K562 (cell line): ENCODE data around the gene GGNBP2. TPM values are rescaled to one million over a fixed set of nuclear protein-coding genes. Genes with fewer than 3 reads are reported as not detected.

Experiments used
- ATAC-seq: fragments of 200-7000 bp; cut with Tn5 transposase; 3 replicates; pipeline ENCODE4 v1.9.1; 2020; ENCODE audit warnings: moderate library complexity
- BruUV-seq: library from RNA; stranded (reverse); fragments of 400-500 nt; replicated peaks from 2 replicates; lab custom pipeline; 2021; lab: Mats Ljungman, UMichigan
- CTCF ChIA-PET: fragments of 300-600 bp; formaldehyde crosslinking; extraction: SDS; loops from one replicate; lab custom pipeline; 2021; ENCODE audit warnings: low intra/inter-chr PET ratio; lab: Yijun Ruan, JAX
- POLR2A ChIA-PET: fragments of 300-600, 350-650 bp; sonication (Branson Sonifier 250); formaldehyde crosslinking; extraction: SDS; loops from one replicate; lab custom pipeline; 2021; ENCODE audit warnings: antibody characterized with exemption, inconsistent platforms; lab: Yijun Ruan, JAX
- DNase-seq, 4 experiments: peaks; one replicate each; pipeline versions ENCODE4 v3.0.0 to v3.0.0-alpha.2; 2011 to 2018; ENCODE audit warnings: low spot score in 3 of 4, mixed read lengths in 3 of 4; ENCODE audit errors: extremely low read depth in 1 of 4
- FAIRE-seq: peaks from 2 replicates; lab custom pipeline; 2011; peaks lifted over from hg19 to GRCh38; lab: Jason Lieb, UNC
- H2AFZ ChIP-seq: 2 replicates; pipeline ENCODE4 v1.6.0; 2011; ENCODE audit warnings: low read depth, low read length, control low read depth, inconsistent platforms
- H3K27ac ChIP-seq: fragments of 200-600 bp; 3 replicates; pipeline ENCODE4 v1.8.0; 2011; ENCODE audit warnings: low read depth, mild to moderate bottlenecking, control low read depth, inconsistent platforms, low read length, moderate library complexity, mixed read lengths; ENCODE audit errors: extremely low read depth
- H3K27me3 ChIP-seq, 2 experiments: fragments of 300-600 bp in 1 of 2; 2 replicates in 1 of 2; 3 replicates in 1 of 2; pipeline versions ENCODE4 v1.6.0 to v1.8.0; 2011; ENCODE audit warnings: inconsistent platforms in 2 of 2, low read length in 2 of 2, mild to moderate bottlenecking in 1 of 2, mixed read lengths in 1 of 2, moderate library complexity in 1 of 2; ENCODE audit not compliant: control insufficient read depth in 2 of 2, insufficient read depth in 2 of 2
- H3K36me3 ChIP-seq: fragments of 300-600 bp; 3 replicates; pipeline ENCODE4 v1.8.0; 2011; ENCODE audit warnings: mild to moderate bottlenecking, low read length, inconsistent platforms; ENCODE audit not compliant: control insufficient read depth, insufficient read depth
- H3K4me1 ChIP-seq, 2 experiments: fragments of 200-600 bp in 1 of 2; replicated peaks in 1 of 2; 2 replicates in 1 of 2; 3 replicates in 1 of 2; pipeline versions ENCODE4 v1.5.1 to v1.8.0; 2011; ENCODE audit warnings: inconsistent platforms in 2 of 2, low read length in 2 of 2, mild to moderate bottlenecking in 1 of 2, mixed read lengths in 1 of 2, moderate library complexity in 1 of 2; ENCODE audit not compliant: control insufficient read depth in 2 of 2, insufficient read depth in 2 of 2
- H3K4me2 ChIP-seq: 2 replicates; pipeline ENCODE4 v1.6.1; 2011; ENCODE audit warnings: low read length, control low read depth, inconsistent platforms, mixed read lengths; ENCODE audit not compliant: insufficient read depth
- H3K4me3 ChIP-seq: fragments of 200-600 bp; sonication (generic), shearing (Covaris generic); 2 replicates; pipeline ENCODE4 v1.5.1; 2016; ENCODE audit warnings: control low read depth, inconsistent platforms
- H3K79me2 ChIP-seq: fragments of 200-600 bp; 3 replicates; pipeline ENCODE4 v1.8.0; 2011; ENCODE audit warnings: low read length, inconsistent platforms; ENCODE audit not compliant: control insufficient read depth, insufficient read depth
- H3K9ac ChIP-seq, 2 experiments: 2 replicates each; pipeline versions ENCODE4 v1.6.0 to v1.6.1; 2011; ENCODE audit warnings: low read depth in 2 of 2, low read length in 2 of 2, control low read depth in 1 of 2, inconsistent platforms in 1 of 2, mild to moderate bottlenecking in 1 of 2, mixed read lengths in 1 of 2; ENCODE audit not compliant: insufficient read depth in 1 of 2
- H3K9me1 ChIP-seq: one replicate; pipeline ENCODE4 v1.6.0; 2011; ENCODE audit warnings: inconsistent platforms, mild to moderate bottlenecking, low read length, moderate library complexity; ENCODE audit not compliant: control insufficient read depth, insufficient read depth
- H3K9me3 ChIP-seq: replicated peaks from 2 replicates; pipeline ENCODE4 v1.5.1; 2011; ENCODE audit warnings: low read depth, low read length, inconsistent platforms; ENCODE audit not compliant: control insufficient read depth, insufficient read depth
- H4K20me1 ChIP-seq: replicated peaks from 2 replicates; pipeline ENCODE4 v1.6.1; 2011; ENCODE audit warnings: low read length, inconsistent platforms, mixed read lengths; ENCODE audit not compliant: control insufficient read depth, insufficient read depth
- FOS ChIP-seq: IDR thresholded peaks from 3 replicates; pipeline ENCODE4 v1.6.1; 2011; ENCODE audit not compliant: insufficient read length; ENCODE audit errors: extremely low read depth
- GATAD2B ChIP-seq: fragments of 450-650 bp; IDR thresholded peaks from 2 replicates; pipeline ENCODE4 v1.6.1; 2017; ENCODE audit warnings: mild to moderate bottlenecking, borderline replicate concordance
- HBP1 ChIP-seq: fragments of 450-650 bp; formaldehyde crosslinking; IDR thresholded peaks from 2 replicates; pipeline ENCODE4 v1.4.0; 2022; ENCODE audit warnings: missing genetic modification characterization
- HIVEP1 ChIP-seq: fragments of 250-450 bp; sonication (Bioruptor Pico); IDR thresholded peaks from 2 replicates; pipeline ENCODE4 v1.4.0; 2020; ENCODE audit warnings: mild to moderate bottlenecking
- MXI1 ChIP-seq: IDR thresholded peaks from 2 replicates; pipeline ENCODE4 v1.6.1; 2011; ENCODE audit warnings: low read depth, mild to moderate bottlenecking, improper control_type of control experiment, low read length
- NR2C2 ChIP-seq, 2 experiments: fragments of 200-800 bp in 1 of 2; sonication (Bioruptor generic) in 1 of 2; sonication (generic) in 1 of 2; formaldehyde crosslinking in 1 of 2; IDR thresholded peaks; 2 replicates each; pipeline versions ENCODE4 v1.6.1 to v1.8.0; 2016 to 2022; ENCODE audit warnings: mild to moderate bottlenecking in 1 of 2, missing compliant biosample characterization in 1 of 2, missing genetic modification characterization in 1 of 2, missing genetic modification reagents in 1 of 2
- NR4A1 ChIP-seq, 2 experiments: fragments of 250-450 bp in 1 of 2; fragments of 450-650 bp in 1 of 2; sonication (Bioruptor Pico) in 1 of 2; IDR thresholded peaks; 2 replicates each; pipeline versions ENCODE4 v1.4.0 to v1.6.1; 2016 to 2020; ENCODE audit warnings: mild to moderate bottlenecking in 2 of 2, missing compliant biosample characterization in 1 of 2, missing genetic modification characterization in 1 of 2, moderate library complexity in 1 of 2
- PHB ChIP-seq: fragments of 250-450 bp; sonication (Bioruptor Pico); IDR thresholded peaks from 2 replicates; pipeline ENCODE4 v1.5.0; 2021
- POLR2AphosphoS5 ChIP-seq: IDR thresholded peaks from 2 replicates; pipeline ENCODE4 v1.6.1; 2011; ENCODE audit warnings: mild to moderate bottlenecking, low read depth, low read length, moderate library complexity; ENCODE audit not compliant: control insufficient read depth, insufficient read depth
- SAFB2 ChIP-seq: fragments of 200-400 bp; formaldehyde crosslinking; IDR thresholded peaks from 2 replicates; pipeline ENCODE4 v1.6.1; 2018; ENCODE audit warnings: borderline replicate concordance, low read length, low read depth, moderate library complexity; ENCODE audit not compliant: severe bottlenecking
- SAP30 ChIP-seq: fragments of 200-600 bp; sonication (generic); IDR thresholded peaks from 2 replicates; pipeline ENCODE4 v1.6.1; 2012; ENCODE audit warnings: borderline replicate concordance, low read depth, mild to moderate bottlenecking, moderate library complexity, low read length, control low read depth, inconsistent platforms; ENCODE audit not compliant: insufficient read depth, poor library complexity, severe bottlenecking
- UBTF ChIP-seq, 2 experiments: IDR thresholded peaks; 2 replicates each; pipeline ENCODE4 v1.6.1; 2012; ENCODE audit warnings: improper control_type of control experiment in 2 of 2, low read depth in 2 of 2, low read length in 2 of 2, borderline replicate concordance in 1 of 2
- ZSCAN29 ChIP-seq: fragments of 450-650 bp; IDR thresholded peaks from 2 replicates; pipeline ENCODE4 v1.6.1; 2017
- WGBS: fragments of 100-300 bp; shearing (Covaris generic); methylation state at CpG from one replicate; pipeline ENCODE4 v1.1.6; 2016; ENCODE audit warnings: low coverage, mixed read lengths; ENCODE audit not compliant: insufficient coverage; ENCODE audit errors: missing lambda C conversion rate; 5-methylcytosine and 5-hydroxymethylcytosine counted together
- in situ Hi-C: fragments of 300-500 bp; cut with MboI; formaldehyde crosslinking; loops from 4 replicates; pipeline ENCODE4 v1.15.0; 2018; ENCODE audit warnings: inconsistent platforms, mixed read lengths
- intact Hi-C: fragments of 100-400 bp; cut with micrococcal nuclease; formaldehyde crosslinking; loops from 2 replicates; pipeline ENCODE4 v1.14.2; 2022
- polyA plus RNA-seq, 8 experiments: library from polyadenylated mRNA; depleted of rRNA in 4 of 8; stranded (reverse) in 5 of 8; unstranded in 3 of 8; fragments of >200 nt; fragmentation: Nextera tagmentation in 2 of 8; fragmentation: Illumina TruSeq in 1 of 8; extraction: Ambion mirVana in 2 of 8; extraction: Trizol in 1 of 8; gene quantifications; 2 replicates each; pipeline versions ENCODE4 v1.2.1 to v1.2.3, GENCODE V29; 2011 to 2014; ENCODE audit warnings: inconsistent platforms in 1 of 8, missing spikeins in 1 of 8
- total RNA-seq, 7 experiments: library from RNA; depleted of rRNA in 6 of 7; stranded (reverse); fragments of >200 nt in 6 of 7; fragmentation: Illumina TruSeq in 2 of 7; extraction: Trizol in 2 of 7; gene quantifications; 2 replicates each; pipeline versions ENCODE4 v1.2.1 to v1.2.3, GENCODE V29; 2011 to 2021; ENCODE audit warnings: low replicate concordance in 1 of 7
- TF ChIP-seq, protein P1 (sequence below): fragments of 250-450 bp; sonication (Bioruptor Pico); IDR thresholded peaks from 2 replicates; pipeline ENCODE4 v1.5.1; 2021; ENCODE audit warnings: mild to moderate bottlenecking

Gene GGNBP2
- total and polyA plus RNA-seq, 9 of the 15 experiments (the other 6 are each of a cell fraction or from before 2014, with no cell fraction given), result 35.7 to 96.6 (median 64.1) TPM

- TF ChIP-seq MXI1 (no peak), GATAD2B (peak; percentile 40; the same call in 1 of the 2 replicates), HIVEP1 (no peak)
- TF ChIP-seq, protein P1, sequence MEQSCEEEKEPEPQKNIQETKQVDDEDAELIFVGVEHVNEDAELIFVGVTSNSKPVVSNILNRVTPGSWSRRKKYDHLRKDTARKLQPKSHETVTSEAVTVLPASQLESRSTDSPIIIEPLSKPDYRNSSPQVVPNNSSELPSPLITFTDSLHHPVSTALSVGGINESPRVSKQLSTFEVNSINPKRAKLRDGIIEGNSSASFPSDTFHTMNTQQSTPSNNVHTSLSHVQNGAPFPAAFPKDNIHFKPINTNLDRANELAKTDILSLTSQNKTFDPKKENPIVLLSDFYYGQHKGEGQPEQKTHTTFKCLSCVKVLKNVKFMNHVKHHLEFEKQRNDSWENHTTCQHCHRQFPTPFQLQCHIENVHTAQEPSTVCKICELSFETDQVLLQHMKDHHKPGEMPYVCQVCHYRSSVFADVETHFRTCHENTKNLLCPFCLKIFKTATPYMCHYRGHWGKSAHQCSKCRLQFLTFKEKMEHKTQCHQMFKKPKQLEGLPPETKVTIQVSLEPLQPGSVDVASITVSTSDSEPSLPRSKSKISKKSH (CRISPR knock-in tag), result no peak
These were observed 55.7 kb downstream of the GGNBP2 start (continued) for GRCh38 chr17:36600465-36600864.

DNA sequence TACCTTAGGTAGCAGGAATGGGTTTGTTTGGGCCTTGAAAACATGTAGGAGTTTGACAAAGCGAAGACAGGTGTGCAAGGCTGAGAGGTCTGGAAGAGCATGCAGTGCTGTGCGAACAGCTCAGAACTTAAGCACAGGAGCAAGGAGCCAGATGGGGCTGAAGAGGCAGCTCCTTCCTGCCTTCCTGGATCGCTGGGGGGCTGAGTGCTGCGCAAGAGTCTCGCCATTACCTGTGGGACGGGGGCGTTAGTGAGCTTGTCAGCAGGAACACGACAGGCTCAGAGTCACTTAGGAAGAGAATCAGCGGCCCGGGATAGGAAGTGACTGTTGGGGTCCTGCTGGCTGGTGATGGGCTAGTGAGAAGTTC, 56.2 kb downstream of the GGNBP2 start:
- WGBS, result 0% methylated on average over 10 of the region's 10 CpGs
- in situ Hi-C loops (no loop called here), intact Hi-C loops (loop anchor here (2.0 kb wide), 2 partner anchors 56 to 66 kb away; partner anchors contain the start of genes GGNBP2, MYO19 and PIGW)
- peak overlapping the region; percentile 82 for H3K4me3 ChIP-seq
- peak overlapping the region; percentile 99 for H3K4me2 ChIP-seq
- H3K9ac ChIP-seq, result peak overlapping the region; percentile 91 to 95
- H3K4me1 ChIP-seq, result peaks cover 60 to 69% of the 10 kb centered on the region in 2 experiments
- H3K9me3 ChIP-seq, result no peaks in the 10 kb centered on the region
- no peak for FAIRE-seq
- peak; percentile 25 for ATAC-seq
- CTCF ChIA-PET, result interaction anchor here (0.6 kb wide), 2 partner anchors 59 to 611 kb away, joined by 3 read pairs; no protein-coding TSS in a partner anchor
- peaks cover 61% of the 10 kb centered on the region for H3K36me3 ChIP-seq
- H3K27ac ChIP-seq, result peak overlapping the region; percentile 98
- no peaks in the 10 kb centered on the region for H3K27me3 ChIP-seq
- H3K79me2 ChIP-seq, result peaks cover 87% of the 10 kb centered on the region
- H3K9me1 ChIP-seq, result no peaks in the 10 kb centered on the region
- H4K20me1 ChIP-seq, result 0 out of 2 replicates have a peak, but pooled peaks cover 3% of the 10 kb centered on the region
- POLR2A ChIA-PET, result interaction anchor here (0.7 to 3.7 kb wide), 6 partner anchors 10 to 447 kb away, joined by 3 to 32 read pairs (median 6); partner anchors contain the start of gene DHRS11
- peak overlapping the region; percentile 95 for H2AFZ ChIP-seq
- TSS peak; percentile 94 for BruUV-seq
- DNase-seq, result no peak
- no peak for TF ChIP-seq NR2C2 (CRISPR knock-in tag; IDR thresholded peaks at IDR 0.05)
- TF ChIP-seq NR2C2 (tag; IDR thresholded peaks at IDR 0.05), result no peak
- no peak for TF ChIP-seq SAP30
- 0 out of 2 replicates have a peak, but pooled peaks have one; percentile 32 for TF ChIP-seq NR4A1 (CRISPR knock-in tag; IDR thresholded peaks at IDR 0.05)
- TF ChIP-seq NR4A1 (tag; IDR thresholded peaks at IDR 0.05), result no peak
- TF ChIP-seq UBTF (IDR thresholded peaks at IDR 0.05; ENCODE audit: borderline replicate concordance in 1 of 2, low read depth in 2 of 2, low read length in 2 of 2), result 0 out of 4 replicates have a peak, but pooled peaks of 1 of the 2 experiments have one; percentile 11
- TF ChIP-seq ZSCAN29, result peak; percentile 32; the same call in 1 of the 2 replicates
- TF ChIP-seq POLR2AphosphoS5, result no peak
- no peak for TF ChIP-seq PHB
- no peak for TF ChIP-seq HBP1 (CRISPR knock-in tag)
- TF ChIP-seq SAFB2, result no peak
- no peak for TF ChIP-seq FOS
